WTC11 (cell line): Measurements from ENCODE around the gene ZNF484. TPM values are rescaled to one million over a fixed set of nuclear protein-coding genes. Genes with fewer than 3 reads are reported as not detected.
"Not testable (repeated sequence)": the region's sequence is repeated elsewhere in the genome, so short reads cannot be mapped to it uniquely, and the experiment has no call there.

Experiments
- ATAC-seq: fragments of 200-7000 bp; cut with Tn5 transposase; 2 replicates; pipeline ENCODE4 v1.10.0; 2021; ENCODE audit warnings: mild to moderate bottlenecking, moderate library complexity
- CTCF ChIA-PET: fragments of 300-600 bp; sonication (Branson Sonifier 250); formaldehyde crosslinking; loops from one replicate; lab custom pipeline; 2021; ENCODE audit warnings: antibody characterized with exemption; lab: Charles Lee
- POLR2A ChIA-PET: fragments of 350-600 bp; sonication (Branson Sonifier 250); formaldehyde crosslinking; loops from one replicate; lab custom pipeline; 2021; ENCODE audit warnings: antibody characterized with exemption; lab: Charles Lee
- DNase-seq: peaks from one replicate; pipeline ENCODE4 v3.0.0; 2021; ENCODE audit warnings: low spot score
- H3K27ac Mint-ChIP-seq: 2 replicates; pipeline ENCODE4 v1.8.0; 2021; ENCODE audit warnings: mixed read lengths
- H3K27me3 Mint-ChIP-seq: 2 replicates; pipeline ENCODE4 v1.8.0; 2021; ENCODE audit warnings: low read depth, mild to moderate bottlenecking, moderate library complexity, mixed read lengths
- H3K36me3 Mint-ChIP-seq: 2 replicates; pipeline ENCODE4 v1.8.0; 2021; ENCODE audit warnings: mixed read lengths
- H3K4me1 Mint-ChIP-seq: 2 replicates; pipeline ENCODE4 v1.8.0; 2022; ENCODE audit warnings: mixed read lengths
- H3K4me3 Mint-ChIP-seq: 2 replicates; pipeline ENCODE4 v1.8.0; 2021; ENCODE audit warnings: mild to moderate bottlenecking, moderate library complexity, mixed read lengths
- H3K9me3 Mint-ChIP-seq: 2 replicates; pipeline ENCODE4 v1.8.0; 2021; ENCODE audit warnings: mixed read lengths
- FOXJ3 ChIP-seq: sonication (generic); formaldehyde crosslinking; IDR thresholded peaks from 2 replicates; pipeline ENCODE4 v1.9.0; 2021; ENCODE audit warnings: missing genetic modification reagents, mild to moderate bottlenecking, borderline replicate concordance
- FOXP1 ChIP-seq: sonication (generic); formaldehyde crosslinking; IDR thresholded peaks from 2 replicates; pipeline ENCODE4 v1.8.0; 2022; ENCODE audit warnings: missing genetic modification reagents, mild to moderate bottlenecking, moderate library complexity, borderline replicate concordance
- GABPB1 ChIP-seq: sonication (generic); formaldehyde crosslinking; IDR thresholded peaks from 2 replicates; pipeline ENCODE4 v1.8.1; 2023; ENCODE audit warnings: mild to moderate bottlenecking, missing genetic modification reagents
- GRHL2 ChIP-seq: fragments of 250-450 bp; sonication (Bioruptor Pico); IDR thresholded peaks from 2 replicates; pipeline ENCODE4 v1.8.0; 2022; ENCODE audit warnings: mild to moderate bottlenecking, moderate library complexity; ENCODE audit not compliant: insufficient replicate concordance, severe bottlenecking
- HMGA2 ChIP-seq: fragments of 250-450 bp; sonication (Bioruptor Pico); IDR thresholded peaks from 2 replicates; pipeline ENCODE4 v1.4.0; 2021; ENCODE audit warnings: mild to moderate bottlenecking, moderate library complexity
- KAT7 ChIP-seq: sonication (generic); formaldehyde crosslinking; IDR thresholded peaks from 2 replicates; pipeline ENCODE4 v1.8.1; 2023; ENCODE audit warnings: missing genetic modification reagents, mild to moderate bottlenecking, borderline replicate concordance
- NFATC4 ChIP-seq: fragments of 250-450 bp; sonication (Bioruptor Pico); IDR thresholded peaks from 2 replicates; pipeline ENCODE4 v1.9.0; 2021; ENCODE audit warnings: mild to moderate bottlenecking
- NR1H2 ChIP-seq: sonication (generic); formaldehyde crosslinking; IDR thresholded peaks from 2 replicates; pipeline ENCODE4 v1.9.0; 2021; ENCODE audit warnings: mild to moderate bottlenecking, moderate library complexity, missing genetic modification reagents
- PRRX2 ChIP-seq: fragments of 250-450 bp; sonication (Bioruptor Pico); IDR thresholded peaks from 2 replicates; pipeline ENCODE4 v1.8.0; 2021; ENCODE audit warnings: mild to moderate bottlenecking
- RELA ChIP-seq: sonication (generic); formaldehyde crosslinking; IDR thresholded peaks from 2 replicates; pipeline ENCODE4 v1.8.1; 2022; ENCODE audit warnings: missing genetic modification reagents, mild to moderate bottlenecking, borderline replicate concordance
- SMAD3 ChIP-seq: sonication (generic); formaldehyde crosslinking; IDR thresholded peaks from 2 replicates; pipeline ENCODE4 v1.8.0; 2022; ENCODE audit warnings: missing genetic modification reagents, mild to moderate bottlenecking, borderline replicate concordance
- TCF7 ChIP-seq: sonication (generic); formaldehyde crosslinking; IDR thresholded peaks from 2 replicates; pipeline ENCODE4 v1.8.0; 2022; ENCODE audit warnings: mild to moderate bottlenecking, low read depth, missing genetic modification reagents, moderate library complexity
- TEAD4 ChIP-seq: sonication (generic); formaldehyde crosslinking; IDR thresholded peaks from 2 replicates; pipeline ENCODE4 v1.8.0; 2022; ENCODE audit warnings: mild to moderate bottlenecking, missing genetic modification reagents
- ZNF317 ChIP-seq: sonication (generic); formaldehyde crosslinking; IDR thresholded peaks from 2 replicates; pipeline ENCODE4 v1.8.1; 2023; ENCODE audit warnings: low read depth, mild to moderate bottlenecking, moderate library complexity, missing genetic modification reagents, borderline replicate concordance
- ZNF396 ChIP-seq: fragments of 250-450 bp; sonication (Bioruptor Pico); IDR thresholded peaks from 2 replicates; pipeline ENCODE4 v1.8.0; 2021; ENCODE audit warnings: mild to moderate bottlenecking, moderate library complexity, borderline replicate concordance
- ZNF416 ChIP-seq: fragments of 250-450 bp; sonication (Bioruptor Pico); IDR thresholded peaks from 2 replicates; pipeline ENCODE4 v1.9.0; 2021; ENCODE audit warnings: mild to moderate bottlenecking, inconsistent platforms
- total RNA-seq: library from RNA; stranded (reverse); gene quantifications from 3 replicates; pipeline ENCODE4 v1.2.3, GENCODE V29; 2021
- TF ChIP-seq, protein P1 (sequence below): sonication (generic); formaldehyde crosslinking; IDR thresholded peaks from 2 replicates; pipeline ENCODE4 v1.8.0; 2022; ENCODE audit warnings: missing genetic modification reagents
- TF ChIP-seq, protein P2 (sequence below): sonication (generic); formaldehyde crosslinking; IDR thresholded peaks from 2 replicates; pipeline ENCODE4 v1.8.0; 2022; ENCODE audit warnings: mild to moderate bottlenecking, missing genetic modification reagents
- TF ChIP-seq, protein P3 (sequence below): fragments of 250-450 bp; sonication (Bioruptor Pico); IDR thresholded peaks from 2 replicates; pipeline ENCODE4 v1.9.0; 2021; ENCODE audit warnings: moderate library complexity, mild to moderate bottlenecking, inconsistent platforms, borderline replicate concordance
- TF ChIP-seq, protein P4 (sequence below): sonication (generic); formaldehyde crosslinking; conservative IDR thresholded peaks from 2 replicates; pipeline ENCODE4 v1.8.1; 2023; ENCODE audit warnings: mild to moderate bottlenecking, low read depth, missing genetic modification reagents, moderate library complexity
- TF ChIP-seq, protein P5 (sequence below): fragments of 250-450 bp; sonication (Bioruptor Pico); IDR thresholded peaks from 2 replicates; pipeline ENCODE4 v1.9.0; 2021; ENCODE audit warnings: mild to moderate bottlenecking

Gene ZNF484
- total RNA-seq, 1 experiment from 2014 or later = 14.1 TPM

DNA sequence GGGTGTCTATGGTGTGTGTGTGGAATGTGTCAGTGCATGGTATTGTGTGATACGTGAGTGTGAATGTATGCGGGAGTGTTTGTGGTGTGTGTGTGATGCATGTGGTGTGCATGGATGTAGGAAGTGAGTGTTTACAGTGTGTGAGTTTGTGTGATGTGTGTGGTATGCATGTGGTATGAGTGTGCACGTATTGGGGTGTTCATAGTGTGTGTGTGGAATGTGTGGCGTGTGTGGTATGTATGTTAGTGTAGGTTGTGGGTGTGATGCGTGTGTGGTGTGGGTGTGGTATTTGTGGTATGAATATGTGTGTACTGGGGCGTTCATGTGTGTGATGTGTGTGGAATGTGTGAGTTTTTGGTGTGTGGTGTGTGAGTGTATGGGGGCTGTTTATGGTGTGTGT is 73.1 kb downstream of the ZNF484 start:
- no peaks in the 10 kb centered on the region for H3K36me3 Mint-ChIP-seq
- no peak overlapping the region for H3K27ac Mint-ChIP-seq
- H3K27me3 Mint-ChIP-seq = peaks cover 42% of the 10 kb centered on the region
- CTCF ChIA-PET = no interaction called here
- POLR2A ChIA-PET = no interaction called here
- ATAC-seq = no peak
- peaks cover 17% of the 10 kb centered on the region for H3K4me1 Mint-ChIP-seq
- peaks cover under 1% of the 10 kb centered on the region; the same call in 1 of the 2 replicates for H3K9me3 Mint-ChIP-seq
- no peak overlapping the region for H3K4me3 Mint-ChIP-seq
- no peak for DNase-seq
- TF ChIP-seq, protein P1, sequence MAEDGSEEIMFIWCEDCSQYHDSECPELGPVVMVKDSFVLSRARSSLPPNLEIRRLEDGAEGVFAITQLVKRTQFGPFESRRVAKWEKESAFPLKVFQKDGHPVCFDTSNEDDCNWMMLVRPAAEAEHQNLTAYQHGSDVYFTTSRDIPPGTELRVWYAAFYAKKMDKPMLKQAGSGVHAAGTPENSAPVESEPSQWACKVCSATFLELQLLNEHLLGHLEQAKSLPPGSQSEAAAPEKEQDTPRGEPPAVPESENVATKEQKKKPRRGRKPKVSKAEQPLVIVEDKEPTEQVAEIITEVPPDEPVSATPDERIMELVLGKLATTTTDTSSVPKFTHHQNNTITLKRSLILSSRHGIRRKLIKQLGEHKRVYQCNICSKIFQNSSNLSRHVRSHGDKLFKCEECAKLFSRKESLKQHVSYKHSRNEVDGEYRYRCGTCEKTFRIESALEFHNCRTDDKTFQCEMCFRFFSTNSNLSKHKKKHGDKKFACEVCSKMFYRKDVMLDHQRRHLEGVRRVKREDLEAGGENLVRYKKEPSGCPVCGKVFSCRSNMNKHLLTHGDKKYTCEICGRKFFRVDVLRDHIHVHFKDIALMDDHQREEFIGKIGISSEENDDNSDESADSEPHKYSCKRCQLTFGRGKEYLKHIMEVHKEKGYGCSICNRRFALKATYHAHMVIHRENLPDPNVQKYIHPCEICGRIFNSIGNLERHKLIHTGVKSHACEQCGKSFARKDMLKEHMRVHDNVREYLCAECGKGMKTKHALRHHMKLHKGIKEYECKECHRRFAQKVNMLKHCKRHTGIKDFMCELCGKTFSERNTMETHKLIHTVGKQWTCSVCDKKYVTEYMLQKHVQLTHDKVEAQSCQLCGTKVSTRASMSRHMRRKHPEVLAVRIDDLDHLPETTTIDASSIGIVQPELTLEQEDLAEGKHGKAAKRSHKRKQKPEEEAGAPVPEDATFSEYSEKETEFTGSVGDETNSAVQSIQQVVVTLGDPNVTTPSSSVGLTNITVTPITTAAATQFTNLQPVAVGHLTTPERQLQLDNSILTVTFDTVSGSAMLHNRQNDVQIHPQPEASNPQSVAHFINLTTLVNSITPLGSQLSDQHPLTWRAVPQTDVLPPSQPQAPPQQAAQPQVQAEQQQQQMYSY = no peak
- TF ChIP-seq RELA (no peak), NFATC4 (CRISPR knock-in tag) (no peak), GRHL2 (CRISPR knock-in tag) (no peak), GABPB1 (CRISPR knock-in tag) (no peak), TEAD4 (CRISPR knock-in tag) (no peak), FOXP1 (no peak), PRRX2 (no peak), ZNF396 (CRISPR knock-in tag) (no peak), HMGA2 (CRISPR knock-in tag) (no peak)
- TF ChIP-seq, protein P2, sequence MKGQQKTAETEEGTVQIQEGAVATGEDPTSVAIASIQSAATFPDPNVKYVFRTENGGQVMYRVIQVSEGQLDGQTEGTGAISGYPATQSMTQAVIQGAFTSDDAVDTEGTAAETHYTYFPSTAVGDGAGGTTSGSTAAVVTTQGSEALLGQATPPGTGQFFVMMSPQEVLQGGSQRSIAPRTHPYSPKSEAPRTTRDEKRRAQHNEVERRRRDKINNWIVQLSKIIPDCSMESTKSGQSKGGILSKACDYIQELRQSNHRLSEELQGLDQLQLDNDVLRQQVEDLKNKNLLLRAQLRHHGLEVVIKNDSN = no peak
- TF ChIP-seq, protein P3, sequence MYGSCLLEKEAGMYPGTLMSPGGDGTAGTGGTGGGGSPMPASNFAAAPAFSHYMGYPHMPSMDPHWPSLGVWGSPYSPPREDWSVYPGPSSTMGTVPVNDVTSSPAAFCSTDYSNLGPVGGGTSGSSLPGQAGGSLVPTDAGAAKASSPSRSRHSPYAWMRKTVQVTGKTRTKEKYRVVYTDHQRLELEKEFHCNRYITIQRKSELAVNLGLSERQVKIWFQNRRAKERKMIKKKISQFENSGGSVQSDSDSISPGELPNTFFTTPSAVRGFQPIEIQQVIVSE (CRISPR knock-in tag) = no peak

DNA sequence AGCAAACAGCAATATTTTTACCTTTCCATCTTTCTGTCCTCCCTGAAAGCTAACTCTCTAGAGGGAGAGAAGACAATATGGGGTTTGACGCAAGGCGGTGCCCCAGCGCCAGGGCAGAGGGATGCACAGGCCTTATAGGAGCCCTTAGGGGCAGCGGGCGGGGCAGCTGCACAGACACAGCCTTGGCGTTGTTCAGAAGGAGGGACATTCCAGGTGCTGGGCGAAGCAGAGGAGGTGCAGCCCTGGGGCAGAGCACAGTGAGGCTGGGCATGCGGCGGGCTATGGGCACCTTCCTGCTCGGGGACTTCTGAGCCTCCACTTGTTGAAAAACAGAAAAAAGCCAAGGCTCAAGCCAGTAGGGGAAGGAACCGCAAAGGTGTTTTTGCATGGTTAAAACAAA is 79.5 kb downstream of the ZNF484 start:
- no peak for TF ChIP-seq NR1H2 (CRISPR knock-in tag)
- TF ChIP-seq KAT7 (CRISPR knock-in tag) = no peak
- TF ChIP-seq PRRX2 = no peak
- TF ChIP-seq, protein P4, sequence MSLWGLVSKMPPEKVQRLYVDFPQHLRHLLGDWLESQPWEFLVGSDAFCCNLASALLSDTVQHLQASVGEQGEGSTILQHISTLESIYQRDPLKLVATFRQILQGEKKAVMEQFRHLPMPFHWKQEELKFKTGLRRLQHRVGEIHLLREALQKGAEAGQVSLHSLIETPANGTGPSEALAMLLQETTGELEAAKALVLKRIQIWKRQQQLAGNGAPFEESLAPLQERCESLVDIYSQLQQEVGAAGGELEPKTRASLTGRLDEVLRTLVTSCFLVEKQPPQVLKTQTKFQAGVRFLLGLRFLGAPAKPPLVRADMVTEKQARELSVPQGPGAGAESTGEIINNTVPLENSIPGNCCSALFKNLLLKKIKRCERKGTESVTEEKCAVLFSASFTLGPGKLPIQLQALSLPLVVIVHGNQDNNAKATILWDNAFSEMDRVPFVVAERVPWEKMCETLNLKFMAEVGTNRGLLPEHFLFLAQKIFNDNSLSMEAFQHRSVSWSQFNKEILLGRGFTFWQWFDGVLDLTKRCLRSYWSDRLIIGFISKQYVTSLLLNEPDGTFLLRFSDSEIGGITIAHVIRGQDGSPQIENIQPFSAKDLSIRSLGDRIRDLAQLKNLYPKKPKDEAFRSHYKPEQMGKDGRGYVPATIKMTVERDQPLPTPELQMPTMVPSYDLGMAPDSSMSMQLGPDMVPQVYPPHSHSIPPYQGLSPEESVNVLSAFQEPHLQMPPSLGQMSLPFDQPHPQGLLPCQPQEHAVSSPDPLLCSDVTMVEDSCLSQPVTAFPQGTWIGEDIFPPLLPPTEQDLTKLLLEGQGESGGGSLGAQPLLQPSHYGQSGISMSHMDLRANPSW (CRISPR knock-in tag) = no peak
- no peak for TF ChIP-seq FOXJ3 (CRISPR knock-in tag)
- no peak for TF ChIP-seq ZNF317 (CRISPR knock-in tag)
- TF ChIP-seq GABPB1 (CRISPR knock-in tag) = no peak
- TF ChIP-seq ZNF416 (CRISPR knock-in tag) = no peak
- TF ChIP-seq, protein P5, sequence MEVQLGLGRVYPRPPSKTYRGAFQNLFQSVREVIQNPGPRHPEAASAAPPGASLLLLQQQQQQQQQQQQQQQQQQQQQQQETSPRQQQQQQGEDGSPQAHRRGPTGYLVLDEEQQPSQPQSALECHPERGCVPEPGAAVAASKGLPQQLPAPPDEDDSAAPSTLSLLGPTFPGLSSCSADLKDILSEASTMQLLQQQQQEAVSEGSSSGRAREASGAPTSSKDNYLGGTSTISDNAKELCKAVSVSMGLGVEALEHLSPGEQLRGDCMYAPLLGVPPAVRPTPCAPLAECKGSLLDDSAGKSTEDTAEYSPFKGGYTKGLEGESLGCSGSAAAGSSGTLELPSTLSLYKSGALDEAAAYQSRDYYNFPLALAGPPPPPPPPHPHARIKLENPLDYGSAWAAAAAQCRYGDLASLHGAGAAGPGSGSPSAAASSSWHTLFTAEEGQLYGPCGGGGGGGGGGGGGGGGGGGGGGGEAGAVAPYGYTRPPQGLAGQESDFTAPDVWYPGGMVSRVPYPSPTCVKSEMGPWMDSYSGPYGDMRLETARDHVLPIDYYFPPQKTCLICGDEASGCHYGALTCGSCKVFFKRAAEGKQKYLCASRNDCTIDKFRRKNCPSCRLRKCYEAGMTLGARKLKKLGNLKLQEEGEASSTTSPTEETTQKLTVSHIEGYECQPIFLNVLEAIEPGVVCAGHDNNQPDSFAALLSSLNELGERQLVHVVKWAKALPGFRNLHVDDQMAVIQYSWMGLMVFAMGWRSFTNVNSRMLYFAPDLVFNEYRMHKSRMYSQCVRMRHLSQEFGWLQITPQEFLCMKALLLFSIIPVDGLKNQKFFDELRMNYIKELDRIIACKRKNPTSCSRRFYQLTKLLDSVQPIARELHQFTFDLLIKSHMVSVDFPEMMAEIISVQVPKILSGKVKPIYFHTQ (CRISPR knock-in tag) = no peak
- no peak for TF ChIP-seq SMAD3 (CRISPR knock-in tag)
- TF ChIP-seq RELA = no peak
- TF ChIP-seq TCF7 = no peak
- peaks cover 11% of the 10 kb centered on the region for H3K9me3 Mint-ChIP-seq
- H3K27ac Mint-ChIP-seq = no peak overlapping the region
- DNase-seq (no peak), ATAC-seq (no peak)
- H3K27me3 Mint-ChIP-seq = peaks cover 9% of the 10 kb centered on the region
- ChIA-PET CTCF (interaction anchor here (2.9 kb wide), 1 partner anchor 11 kb away, joined by 6 read pairs; no protein-coding TSS in a partner anchor), POLR2A (no interaction called here)
- H3K4me3 Mint-ChIP-seq = no peak overlapping the region
- H3K4me1 Mint-ChIP-seq = peaks cover 15% of the 10 kb centered on the region
- peaks cover 2% of the 10 kb centered on the region; the same call in 1 of the 2 replicates for H3K36me3 Mint-ChIP-seq

DNA sequence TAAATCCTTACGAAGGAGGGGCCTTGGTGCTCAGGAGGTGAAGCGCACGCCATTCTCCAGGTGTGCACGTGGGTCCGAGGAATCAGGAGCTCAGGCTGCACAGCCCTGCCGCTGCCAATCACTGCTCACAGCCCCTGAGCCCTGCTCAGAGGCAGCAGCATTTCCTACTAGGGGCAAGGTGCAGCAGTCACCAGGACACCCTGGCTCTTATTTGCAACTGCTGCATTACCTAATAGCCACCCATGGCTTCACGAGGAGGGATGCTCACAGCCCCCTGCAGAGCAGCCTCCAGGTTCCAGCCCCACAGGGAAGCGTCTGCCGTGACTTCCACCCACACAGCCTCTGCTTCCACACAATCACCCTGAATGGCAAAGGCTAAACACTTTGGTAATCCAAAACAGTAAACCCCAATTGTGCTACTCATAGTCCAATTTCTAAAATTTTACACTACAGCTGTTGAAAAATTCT is 81.5 kb downstream of the ZNF484 start:
- POLR2A ChIA-PET, ATAC-seq, DNase-seq, H3K36me3 Mint-ChIP-seq, H3K4me3 Mint-ChIP-seq, H3K27me3 Mint-ChIP-seq, H3K27ac Mint-ChIP-seq: not testable (repeated sequence)
- Mint-ChIP-seq H3K9me3 (peaks cover 11% of the 10 kb centered on the region), H3K4me1 (peaks cover 13% of the 10 kb centered on the region)
- CTCF ChIA-PET = interaction anchor here (1.4 kb wide), 1 partner anchor 13 kb away, joined by 7 read pairs; no protein-coding TSS in a partner anchor
